OCI-LY3 (cell line): ENCODE measurements around the gene IL1B.

Experiments used
- EZH2phosphoT487 ChIP-seq: fragments of 200-600 bp; shearing (Covaris generic); IDR thresholded peaks from 2 replicates; pipeline ENCODE4 v1.6.1; 2018; ENCODE audit warnings: antibody characterized with exemption, mixed run types, low read depth
- TF ChIP-seq, protein P1 (sequence below): fragments of 200-600, 300-600 bp; sonication (generic); IDR thresholded peaks from 2 replicates; pipeline ENCODE4 v1.5.1; 2014; ENCODE audit warnings: antibody characterized with exemption, low read length, low read depth

DNA sequence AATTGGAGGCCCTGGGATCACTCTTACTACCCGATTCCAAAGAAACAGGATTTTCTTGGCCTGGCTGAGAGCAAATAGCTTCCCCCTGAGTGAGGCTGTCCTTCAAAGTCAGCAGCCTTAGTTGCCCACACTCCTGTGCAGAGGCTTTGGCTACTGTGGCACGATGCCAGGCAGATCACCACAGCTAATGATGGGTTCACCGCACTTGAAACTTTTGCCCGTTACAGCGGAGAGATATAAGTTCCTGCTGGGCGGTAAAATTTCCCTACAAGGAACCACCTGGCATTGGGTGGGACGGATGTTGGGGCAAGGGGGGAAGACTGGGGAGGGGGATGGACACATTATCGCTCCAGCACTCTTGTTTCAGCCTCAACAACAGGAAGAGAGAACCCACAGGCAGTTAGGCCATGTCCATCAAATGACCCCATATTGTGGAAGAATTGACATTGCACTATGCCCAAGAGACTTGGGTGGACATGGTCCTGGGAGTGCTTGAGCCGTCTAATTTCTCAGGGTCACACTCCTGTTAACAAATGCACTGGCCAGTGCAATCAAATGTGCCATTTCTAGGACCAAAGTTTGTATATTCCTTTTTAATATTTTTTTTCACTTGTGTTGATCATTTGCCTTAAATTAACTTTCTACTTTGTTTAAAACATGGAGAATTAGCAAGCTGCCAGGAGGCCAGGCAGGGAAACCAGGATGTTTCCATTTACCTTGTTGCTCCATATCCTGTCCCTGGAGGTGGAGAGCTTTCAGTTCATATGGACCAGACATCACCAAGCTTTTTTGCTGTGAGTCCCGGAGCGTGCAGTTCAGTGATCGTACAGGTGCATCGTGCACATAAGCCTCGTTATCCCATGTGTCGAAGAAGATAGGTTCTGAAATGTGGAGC is 4.4 kb downstream of the IL1B start:
- TF ChIP-seq, protein P1, sequence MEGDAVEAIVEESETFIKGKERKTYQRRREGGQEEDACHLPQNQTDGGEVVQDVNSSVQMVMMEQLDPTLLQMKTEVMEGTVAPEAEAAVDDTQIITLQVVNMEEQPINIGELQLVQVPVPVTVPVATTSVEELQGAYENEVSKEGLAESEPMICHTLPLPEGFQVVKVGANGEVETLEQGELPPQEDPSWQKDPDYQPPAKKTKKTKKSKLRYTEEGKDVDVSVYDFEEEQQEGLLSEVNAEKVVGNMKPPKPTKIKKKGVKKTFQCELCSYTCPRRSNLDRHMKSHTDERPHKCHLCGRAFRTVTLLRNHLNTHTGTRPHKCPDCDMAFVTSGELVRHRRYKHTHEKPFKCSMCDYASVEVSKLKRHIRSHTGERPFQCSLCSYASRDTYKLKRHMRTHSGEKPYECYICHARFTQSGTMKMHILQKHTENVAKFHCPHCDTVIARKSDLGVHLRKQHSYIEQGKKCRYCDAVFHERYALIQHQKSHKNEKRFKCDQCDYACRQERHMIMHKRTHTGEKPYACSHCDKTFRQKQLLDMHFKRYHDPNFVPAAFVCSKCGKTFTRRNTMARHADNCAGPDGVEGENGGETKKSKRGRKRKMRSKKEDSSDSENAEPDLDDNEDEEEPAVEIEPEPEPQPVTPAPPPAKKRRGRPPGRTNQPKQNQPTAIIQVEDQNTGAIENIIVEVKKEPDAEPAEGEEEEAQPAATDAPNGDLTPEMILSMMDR = no peak
- TF ChIP-seq EZH2phosphoT487 = no peak
